BJ (cell line): ENCODE measurements around the gene HAUS8. TPM values are rescaled to one million over a fixed set of nuclear protein-coding genes. Genes with fewer than 3 reads are reported as not detected.
A peak's percentile ranks its signal among the peaks of the same experiment; 100 is the strongest.

Experiments used
- CTCF ChIA-PET: fragments of 350-600 bp; formaldehyde crosslinking; extraction: SDS; loops from one replicate; lab custom pipeline; 2021; ENCODE audit warnings: antibody characterized with exemption, inconsistent platforms; lab: Yijun Ruan, JAX
- POLR2A ChIA-PET: fragments of 300-600 bp; sonication (Branson Sonifier 250); formaldehyde crosslinking; extraction: SDS; loops from one replicate; lab custom pipeline; 2021; ENCODE audit warnings: antibody characterized with exemption; lab: Charles Lee
- DNase-seq: peaks from one replicate; pipeline ENCODE4 v3.0.0-alpha.2; 2011; ENCODE audit warnings: low read depth
- H3K27me3 ChIP-seq: 2 replicates; pipeline ENCODE4 v1.6.0; 2011; ENCODE audit warnings: low read length; ENCODE audit not compliant: control insufficient read depth, insufficient read depth
- H3K36me3 ChIP-seq: 2 replicates; pipeline ENCODE4 v1.5.1; 2011; ENCODE audit warnings: low read length; ENCODE audit not compliant: control insufficient read depth, insufficient read depth
- H3K4me3 ChIP-seq: 2 replicates; pipeline ENCODE4 v1.5.1; 2011; ENCODE audit warnings: low read depth, mild to moderate bottlenecking, control low read depth, low read length
- CTCF ChIP-seq: IDR thresholded peaks from 2 replicates; pipeline ENCODE4 v1.5.1; 2011; ENCODE audit warnings: low read depth, mild to moderate bottlenecking, control low read depth, inconsistent platforms, low read length, moderate library complexity; ENCODE audit not compliant: insufficient read depth
- polyA minus RNA-seq: library from RNA; depleted of rRNA, polyadenylated mRNA; stranded (reverse); fragments of >200 nt; gene quantifications from 2 replicates; pipeline ENCODE4 v1.2.3, GENCODE V29; 2011; rRNA and poly(A)+ RNA removed
- polyA plus RNA-seq: library from polyadenylated mRNA; depleted of rRNA; stranded (reverse); fragments of >200 nt; gene quantifications from 2 replicates; pipeline ENCODE4 v1.2.3, GENCODE V29; 2011; rRNA removed

Gene HAUS8
- polyA plus RNA-seq (11.0 and 14.0 TPM in 2 replicates), polyA minus RNA-seq (4.9 and 5.0 TPM in 2 replicates)

- no peak for TF ChIP-seq CTCF
- Histone ChIP-seq H3K36me3 (no peaks in the 10 kb centered on the region), H3K27me3 (no peaks in the 10 kb centered on the region), H3K4me3 (peak within 1 kb of the TSS; percentile 95)
- peak; percentile 93 for DNase-seq
- ChIA-PET CTCF (interaction anchor here (1.3 to 2.4 kb wide), 3 partner anchors 9 to 207 kb away, joined by 3 to 11 read pairs (median 3); partner anchors contain the start of gene ANKLE1), POLR2A (no interaction called here)
These were observed at the start of gene HAUS8, which contains the start of gene MYO9B for GRCh38 chr19:17075035-17075863. Gene HAUS8, minus strand, starts transcription at chr19:17075452. Its CDS starts 30 bp downstream, at chr19:17075422. Gene MYO9B, plus strand, starts transcription at chr19:17075777. Its CDS starts 25,941 bp downstream, at chr19:17101718.

GRCh38 chr19:17124025-17124424, 48.8 kb upstream of the HAUS8 start:
- Histone ChIP-seq H3K4me3 (no peak overlapping the region), H3K36me3 (peaks cover 1% of the 10 kb centered on the region), H3K27me3 (no peaks in the 10 kb centered on the region)
- POLR2A ChIA-PET: no interaction called here
- TF ChIP-seq CTCF: no peak
- no peak for DNase-seq
- CTCF ChIA-PET: interaction anchor here (1.7 kb wide), 1 partner anchor 10 kb away, joined by 5 read pairs; no protein-coding TSS in a partner anchor

- no peak overlapping the region for H3K4me3 ChIP-seq
- ChIA-PET CTCF (no interaction called here), POLR2A (no interaction called here)
- H3K36me3 ChIP-seq: peaks cover 1% of the 10 kb centered on the region
- no peak for TF ChIP-seq CTCF
- H3K27me3 ChIP-seq: no peaks in the 10 kb centered on the region
- DNase-seq: no peak
These were observed 47.8 kb upstream of the HAUS8 start for GRCh38 chr19:17123041-17123440.

GRCh38 chr19:17121736-17122293, 46.6 kb upstream of the HAUS8 start:
- TF ChIP-seq CTCF: no peak
- no peak overlapping the region for H3K4me3 ChIP-seq
- H3K27me3 ChIP-seq: no peaks in the 10 kb centered on the region
- ChIA-PET POLR2A (interaction anchor here (0.6 kb wide), 1 partner anchor 32 kb away, joined by 4 read pairs; no protein-coding TSS in a partner anchor), CTCF (interaction anchor here (0.6 kb wide), 1 partner anchor 27 kb away, joined by 4 read pairs; no protein-coding TSS in a partner anchor)
- peaks cover 1% of the 10 kb centered on the region for H3K36me3 ChIP-seq
- peak; percentile 44 for DNase-seq

- TF ChIP-seq CTCF: no peak
- no peak overlapping the region for H3K4me3 ChIP-seq
- no peak for DNase-seq
- ChIA-PET POLR2A (no interaction called here), CTCF (no interaction called here)
- no peaks in the 10 kb centered on the region for H3K27me3 ChIP-seq
- no peaks in the 10 kb centered on the region; the same call in 1 of the 2 replicates for H3K36me3 ChIP-seq
These were observed 43.7 kb upstream of the HAUS8 start for GRCh38 chr19:17118957-17119356.
